Epithelial cell of proximal tubule (primary cell): ENCODE results near the gene KHDRBS1. TPM values are rescaled to one million over a fixed set of nuclear protein-coding genes. Genes with fewer than 3 reads are reported as not detected.

Source experiments
- DNase-seq: peaks from one replicate; pipeline ENCODE4 v3.0.0-alpha.2; 2011; ENCODE audit warnings: low read depth
- H3K4me3 ChIP-seq: 2 replicates; pipeline ENCODE4 v1.5.1; 2011; ENCODE audit warnings: low read depth, mild to moderate bottlenecking, low read length
- total RNA-seq: library from RNA; depleted of rRNA; stranded (reverse); fragments of >200 nt; gene quantifications from 2 replicates; pipeline ENCODE4 v1.2.3, GENCODE V29; 2015
- TF ChIP-seq, protein P1 (sequence below): conservative IDR thresholded peaks from 2 replicates; pipeline ENCODE4 v1.5.1; 2012; ENCODE audit warnings: low read depth, mild to moderate bottlenecking, low read length

The KHDRBS1 gene
- total RNA-seq, 1 donor from 2014 or later, result 69.6 TPM

DNA sequence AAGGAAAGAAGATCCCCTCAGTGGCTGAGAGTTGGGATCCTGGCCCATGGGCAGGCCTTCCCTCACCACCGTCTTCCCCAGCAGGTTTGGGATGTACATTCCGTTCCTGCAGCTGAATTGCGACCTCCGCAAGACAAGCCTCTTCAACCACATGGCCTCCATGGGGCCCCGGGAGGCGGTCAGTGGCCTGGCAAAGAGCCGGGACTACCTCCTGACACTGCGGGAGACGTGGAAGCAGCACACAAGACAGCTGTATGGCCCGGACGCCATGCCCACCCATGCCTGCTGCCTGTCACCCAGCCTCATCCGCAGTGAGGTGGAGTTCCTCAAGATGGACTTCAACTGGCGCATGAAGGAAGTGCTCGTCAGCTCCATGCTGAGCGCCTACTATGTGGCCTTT is 77.9 kb downstream of the KHDRBS1 start:
- DNase-seq, result no peak

More for the DNA sequence above, 77.9 kb downstream of the KHDRBS1 start:
- TF ChIP-seq, protein P1, sequence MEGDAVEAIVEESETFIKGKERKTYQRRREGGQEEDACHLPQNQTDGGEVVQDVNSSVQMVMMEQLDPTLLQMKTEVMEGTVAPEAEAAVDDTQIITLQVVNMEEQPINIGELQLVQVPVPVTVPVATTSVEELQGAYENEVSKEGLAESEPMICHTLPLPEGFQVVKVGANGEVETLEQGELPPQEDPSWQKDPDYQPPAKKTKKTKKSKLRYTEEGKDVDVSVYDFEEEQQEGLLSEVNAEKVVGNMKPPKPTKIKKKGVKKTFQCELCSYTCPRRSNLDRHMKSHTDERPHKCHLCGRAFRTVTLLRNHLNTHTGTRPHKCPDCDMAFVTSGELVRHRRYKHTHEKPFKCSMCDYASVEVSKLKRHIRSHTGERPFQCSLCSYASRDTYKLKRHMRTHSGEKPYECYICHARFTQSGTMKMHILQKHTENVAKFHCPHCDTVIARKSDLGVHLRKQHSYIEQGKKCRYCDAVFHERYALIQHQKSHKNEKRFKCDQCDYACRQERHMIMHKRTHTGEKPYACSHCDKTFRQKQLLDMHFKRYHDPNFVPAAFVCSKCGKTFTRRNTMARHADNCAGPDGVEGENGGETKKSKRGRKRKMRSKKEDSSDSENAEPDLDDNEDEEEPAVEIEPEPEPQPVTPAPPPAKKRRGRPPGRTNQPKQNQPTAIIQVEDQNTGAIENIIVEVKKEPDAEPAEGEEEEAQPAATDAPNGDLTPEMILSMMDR, result no peak
- no peak overlapping the region for H3K4me3 ChIP-seq

Other genes starting within 250 kb of the KHDRBS1 start
- 0.65 and 1.2 TPM in 2 replicates for gene ADGRB2, start 249.5 kb upstream of the KHDRBS1 start, total RNA-seq
- gene SPOCD1, start 197.8 kb upstream of the KHDRBS1 start, total RNA-seq, result 9.4 and 18.4 TPM in 2 replicates
- 160 TPM in 2 replicates for gene PTP4A2, start 75.5 kb upstream of the KHDRBS1 start, total RNA-seq
- 1.2 and 5.2 TPM in 2 replicates for gene TMEM39B, start 59.1 kb downstream of the KHDRBS1 start, total RNA-seq
- 39.9 and 48.0 TPM in 2 replicates for gene KPNA6, start 94.2 kb downstream of the KHDRBS1 start, total RNA-seq
- 32.9 and 62.7 TPM in 2 replicates for gene TXLNA, start 165.8 kb downstream of the KHDRBS1 start, total RNA-seq
- 11.9 and 14.1 TPM in 2 replicates for gene CCDC28B, start 186.7 kb downstream of the KHDRBS1 start, total RNA-seq
- gene IQCC, start 191.8 kb downstream of the KHDRBS1 start, total RNA-seq, result 3.5 and 4.6 TPM in 2 replicates
- not detected in 2 replicates for gene DCDC2B, start 195.2 kb downstream of the KHDRBS1 start, total RNA-seq
- gene TMEM234, start 208.5 kb downstream of the KHDRBS1 start, total RNA-seq, result 12.2 and 14.4 TPM in 2 replicates
- gene EIF3I, start 208.5 kb downstream of the KHDRBS1 start, total RNA-seq, result 338 and 472 TPM in 2 replicates
- 0.35 TPM in 1 of 2 replicates, not detected in the other for gene FAM167B, start 233.4 kb downstream of the KHDRBS1 start, total RNA-seq
- 8.2 and 10.3 TPM in 2 replicates for gene LCK, start 237.4 kb downstream of the KHDRBS1 start, total RNA-seq